Measurements from ENCODE around the gene TM4SF1.

- TF ChIP-seq, protein P1, sequence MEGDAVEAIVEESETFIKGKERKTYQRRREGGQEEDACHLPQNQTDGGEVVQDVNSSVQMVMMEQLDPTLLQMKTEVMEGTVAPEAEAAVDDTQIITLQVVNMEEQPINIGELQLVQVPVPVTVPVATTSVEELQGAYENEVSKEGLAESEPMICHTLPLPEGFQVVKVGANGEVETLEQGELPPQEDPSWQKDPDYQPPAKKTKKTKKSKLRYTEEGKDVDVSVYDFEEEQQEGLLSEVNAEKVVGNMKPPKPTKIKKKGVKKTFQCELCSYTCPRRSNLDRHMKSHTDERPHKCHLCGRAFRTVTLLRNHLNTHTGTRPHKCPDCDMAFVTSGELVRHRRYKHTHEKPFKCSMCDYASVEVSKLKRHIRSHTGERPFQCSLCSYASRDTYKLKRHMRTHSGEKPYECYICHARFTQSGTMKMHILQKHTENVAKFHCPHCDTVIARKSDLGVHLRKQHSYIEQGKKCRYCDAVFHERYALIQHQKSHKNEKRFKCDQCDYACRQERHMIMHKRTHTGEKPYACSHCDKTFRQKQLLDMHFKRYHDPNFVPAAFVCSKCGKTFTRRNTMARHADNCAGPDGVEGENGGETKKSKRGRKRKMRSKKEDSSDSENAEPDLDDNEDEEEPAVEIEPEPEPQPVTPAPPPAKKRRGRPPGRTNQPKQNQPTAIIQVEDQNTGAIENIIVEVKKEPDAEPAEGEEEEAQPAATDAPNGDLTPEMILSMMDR (IDR thresholded peaks at IDR 0.05) = no peak
- TF ChIP-seq POLR2A (IDR thresholded peaks at IDR 0.05) = no peak
- TF ChIP-seq POLR2AphosphoS5 (IDR thresholded peaks at IDR 0.05) = no peak
Observed at GRCh38 chr3:149406244-149406752, 28.8 kb upstream of the TM4SF1 start.

Measured in suprapubic skin (tissue), 4 donors.